Measurements from ENCODE around the gene NKAPD1. TPM values are rescaled to one million over a fixed set of nuclear protein-coding genes. Genes with fewer than 3 reads are reported as not detected.

NKAPD1 gene
- total RNA-seq, 4 donors from 2014 or later = 8.2 to 19.4 (median 13.7) TPM

GRCh38 chr11:112128483-112129121, 54.5 kb downstream of the NKAPD1 start:
- no peak for TF ChIP-seq POLR2A (IDR thresholded peaks at IDR 0.05)
- TF ChIP-seq, protein P1, sequence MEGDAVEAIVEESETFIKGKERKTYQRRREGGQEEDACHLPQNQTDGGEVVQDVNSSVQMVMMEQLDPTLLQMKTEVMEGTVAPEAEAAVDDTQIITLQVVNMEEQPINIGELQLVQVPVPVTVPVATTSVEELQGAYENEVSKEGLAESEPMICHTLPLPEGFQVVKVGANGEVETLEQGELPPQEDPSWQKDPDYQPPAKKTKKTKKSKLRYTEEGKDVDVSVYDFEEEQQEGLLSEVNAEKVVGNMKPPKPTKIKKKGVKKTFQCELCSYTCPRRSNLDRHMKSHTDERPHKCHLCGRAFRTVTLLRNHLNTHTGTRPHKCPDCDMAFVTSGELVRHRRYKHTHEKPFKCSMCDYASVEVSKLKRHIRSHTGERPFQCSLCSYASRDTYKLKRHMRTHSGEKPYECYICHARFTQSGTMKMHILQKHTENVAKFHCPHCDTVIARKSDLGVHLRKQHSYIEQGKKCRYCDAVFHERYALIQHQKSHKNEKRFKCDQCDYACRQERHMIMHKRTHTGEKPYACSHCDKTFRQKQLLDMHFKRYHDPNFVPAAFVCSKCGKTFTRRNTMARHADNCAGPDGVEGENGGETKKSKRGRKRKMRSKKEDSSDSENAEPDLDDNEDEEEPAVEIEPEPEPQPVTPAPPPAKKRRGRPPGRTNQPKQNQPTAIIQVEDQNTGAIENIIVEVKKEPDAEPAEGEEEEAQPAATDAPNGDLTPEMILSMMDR (IDR thresholded peaks at IDR 0.05) = no peak
- Histone ChIP-seq H3K4me3 (no peak overlapping the region), H3K36me3 (no peaks in the 10 kb centered on the region), H3K9me3 (no peaks in the 10 kb centered on the region), H3K27me3 (no peaks in the 10 kb centered on the region), H3K27ac (peak overlapping the region; percentile 29 to 84 (median 72)), H3K4me1 (peaks cover 13 to 47% (median 20%) of the 10 kb centered on the region in 3 donors)
- 31 to 47% methylated on average over 3 of the region's 3 CpGs for WGBS, 2 donors
- intact Hi-C loops (cut with DNase I) = no loop called here
- DNase-seq = no peak

GRCh38 chr11:112129656-112130055, 55.6 kb downstream of the NKAPD1 start:
- DNase-seq = no peak
- no peaks in the 10 kb centered on the region for H3K27me3 ChIP-seq
- WGBS, 2 donors = 83 to 88% methylated on average over 5 of the region's 5 CpGs
- H3K36me3 ChIP-seq = no peaks in the 10 kb centered on the region
- peak overlapping the region in 3 of 4 donors; percentile 62 to 84 (median 83) for H3K27ac ChIP-seq
- H3K9me3 ChIP-seq = no peaks in the 10 kb centered on the region
- H3K4me3 ChIP-seq = no peak overlapping the region
- no peak for TF ChIP-seq POLR2A (IDR thresholded peaks at IDR 0.05)
- TF ChIP-seq, protein P1 (IDR thresholded peaks at IDR 0.05) = no peak
- H3K4me1 ChIP-seq = peaks cover 13 to 47% (median 20%) of the 10 kb centered on the region in 3 donors
- intact Hi-C loops (cut with DNase I) = no loop called here

DNA sequence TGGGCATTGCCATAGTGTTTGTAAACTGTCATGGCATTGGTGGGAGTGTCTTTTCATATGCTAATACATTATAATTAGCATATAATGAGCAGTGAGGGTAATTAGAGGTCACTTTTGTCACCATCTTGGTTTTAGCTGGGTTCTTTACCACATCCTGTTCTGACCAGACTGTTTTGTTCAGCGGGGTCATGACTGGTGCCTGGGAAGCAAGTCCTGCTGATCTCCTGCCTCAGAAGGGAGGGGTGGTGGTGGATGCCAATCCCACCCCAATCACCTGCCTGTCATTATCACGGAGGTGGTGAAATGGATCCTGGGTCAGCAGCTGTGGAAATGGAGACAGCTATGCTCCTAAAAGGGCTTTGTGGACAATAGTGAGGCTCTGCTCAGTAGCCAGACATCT, 58.6 kb downstream of the NKAPD1 start:
- H3K4me1 ChIP-seq = peaks cover 13 to 46% (median 20%) of the 10 kb centered on the region in 3 donors
- no peaks in the 10 kb centered on the region for H3K27me3 ChIP-seq
- 70 to 80% methylated on average over 1 to 2 of the region's 2 CpGs for WGBS, 2 donors
- intact Hi-C loops (cut with DNase I) = no loop called here
- peak overlapping the region in 3 of 4 donors; percentile 79 to 83 (median 80) for H3K27ac ChIP-seq
- no peak overlapping the region for H3K4me3 ChIP-seq
- no peaks in the 10 kb centered on the region for H3K36me3 ChIP-seq
- TF ChIP-seq, protein P1 (IDR thresholded peaks at IDR 0.05) = no peak
- no peak for TF ChIP-seq POLR2A (IDR thresholded peaks at IDR 0.05)
- DNase-seq = no peak
- no peaks in the 10 kb centered on the region for H3K9me3 ChIP-seq

DNA sequence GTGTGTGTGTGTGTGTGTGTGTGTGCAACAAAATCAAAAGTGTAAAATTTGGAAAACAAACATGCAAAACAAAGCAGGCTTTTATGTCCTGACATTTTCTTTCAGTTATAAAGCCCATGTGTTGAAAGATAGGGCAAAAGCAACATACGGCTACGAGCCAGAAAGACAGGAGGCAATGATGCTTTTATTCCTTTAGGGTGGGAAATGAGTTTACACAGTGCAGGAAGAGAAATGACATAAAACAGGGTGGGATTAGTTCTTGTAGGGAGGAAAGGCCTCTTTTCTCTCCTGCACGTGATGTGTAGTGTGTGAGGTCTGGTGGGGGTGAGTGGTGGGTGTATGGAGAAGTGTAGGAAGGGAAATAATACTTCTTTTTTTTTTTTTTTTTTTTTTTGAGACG, 60.4 kb downstream of the NKAPD1 start:
- TF ChIP-seq POLR2A (IDR thresholded peaks at IDR 0.05) = no peak
- TF ChIP-seq, protein P1 (IDR thresholded peaks at IDR 0.05) = no peak
- DNase-seq = no peak
- H3K27me3 ChIP-seq = no peaks in the 10 kb centered on the region
- intact Hi-C loops (cut with DNase I) = no loop called here
- H3K4me3 ChIP-seq = no peak overlapping the region
- H3K27ac ChIP-seq = no peak overlapping the region
- 83 to 90% methylated on average over 3 of the region's 4 CpGs for WGBS, 2 donors
- H3K4me1 ChIP-seq = peaks cover 4 to 28% (median 6%) of the 10 kb centered on the region in 3 donors
- no peaks in the 10 kb centered on the region for H3K36me3 ChIP-seq
- H3K9me3 ChIP-seq = no peaks in the 10 kb centered on the region

Small RNAs within 50 kb of the gene (small RNA-seq; reads per million reads assigned to genes)
- gene AP000907.3 (0 reads per million in 4 donors), gene RNU6-893P (0 reads per million in 4 donors)

Other genes with a start within 250 kb of the NKAPD1 start
- gene ALG9, start 202.7 kb upstream of the NKAPD1 start, total RNA-seq = 10 to 100 TPM; 18.7 to 29.4 (median 21.8) TPM
- 1 to 10 TPM; 1.1 to 3.3 (median 2.8) TPM for gene FDXACB1, start 195.1 kb upstream of the NKAPD1 start, total RNA-seq
- gene CFAP68, start 194.8 kb upstream of the NKAPD1 start, total RNA-seq = 10 to 100 TPM; 12.7 to 28.8 (median 17.7) TPM
- 10 to 100 TPM; 22.9 to 85.0 (median 45.2) TPM for gene CRYAB, start 162.5 kb upstream of the NKAPD1 start, total RNA-seq
- under 1 TPM in 1 of 4 donors, not detected in 3; 0.19 TPM for gene HSPB2, start 161.6 kb upstream of the NKAPD1 start, total RNA-seq
- gene C11orf52, start 155.4 kb upstream of the NKAPD1 start, total RNA-seq = 10 to 100 TPM in 1 of 4 donors, 1 to 10 TPM in 3; 2.4 to 10.2 (median 3.7) TPM
- gene DIXDC1, start 137.0 kb upstream of the NKAPD1 start, total RNA-seq = 10 to 100 TPM in 2 of 4 donors, 1 to 10 TPM in 2; 2.8 to 26.1 (median 9.2) TPM
- gene DLAT, start 48.9 kb upstream of the NKAPD1 start, total RNA-seq = 10 to 100 TPM; 28.9 to 56.5 (median 39.4) TPM
- 1 to 10 TPM; 1.7 to 3.3 (median 2.8) TPM for gene PIH1D2, start 282 bp upstream of the NKAPD1 start, total RNA-seq
- 10 to 100 TPM; 43.5 to 65.3 (median 62.1) TPM for gene TIMM8B, start 12.5 kb downstream of the NKAPD1 start, total RNA-seq
- 100 to 1,000 TPM in 3 of 4 donors, 10 to 100 TPM in 1; 78.5 to 155 (median 122) TPM for gene SDHD, start 12.6 kb downstream of the NKAPD1 start, total RNA-seq
- gene IL18, start 89.8 kb downstream of the NKAPD1 start, total RNA-seq = 100 to 1,000 TPM in 2 of 4 donors, 10 to 100 TPM in 2; 43.7 to 125 (median 98.3) TPM
- 1 to 10 TPM in 1 of 4 donors, under 1 TPM in 1, not detected in 2; 0.38 to 2.5 TPM for gene TEX12, start 93.1 kb downstream of the NKAPD1 start, total RNA-seq
- gene BCO2, start 101.2 kb downstream of the NKAPD1 start, total RNA-seq = 10 to 100 TPM in 2 of 4 donors, 1 to 10 TPM in 2; 2.7 to 17.0 (median 9.5) TPM
- gene PTS, start 152.1 kb downstream of the NKAPD1 start, total RNA-seq = 10 to 100 TPM; 18.4 to 41.8 (median 38.0) TPM
- not detected for gene PLET1, start 186.6 kb downstream of the NKAPD1 start, total RNA-seq